ENCODE data around the gene KIAA1586. TPM values are rescaled to one million over a fixed set of nuclear protein-coding genes. Genes with fewer than 3 reads are reported as not detected.

The KIAA1586 gene
- polyA plus RNA-seq, 1 donor (not counting 4 experiments of a cell fraction or from before 2014, with no cell fraction given), result 8.2 TPM

DNA sequence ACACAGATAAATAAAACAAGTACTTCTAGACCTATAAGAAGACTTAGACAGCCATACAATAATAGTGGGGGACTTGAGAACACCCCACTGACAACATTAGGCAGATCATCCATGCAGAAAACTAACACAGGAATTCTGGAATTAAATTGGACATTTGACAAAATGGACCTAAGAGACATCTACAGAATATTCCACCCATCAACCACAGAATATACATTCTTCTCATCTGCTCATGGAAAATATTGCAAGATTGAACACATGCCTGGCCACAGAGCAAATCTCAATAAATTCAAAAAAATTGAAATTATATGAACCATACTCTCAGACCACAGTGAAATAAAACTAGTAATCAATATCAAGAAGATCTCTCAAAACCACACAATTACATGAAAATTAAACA, 44.3 kb upstream of the KIAA1586 start:
- H2AFZ ChIP-seq (ENCODE audit: control insufficient read depth, low read length), result no peak overlapping the region
- no peak overlapping the region for H3K4me3 ChIP-seq (ENCODE audit: control insufficient read depth in 2 of 3, extremely low read depth in 1 of 3, insufficient read depth in 2 of 3, low read depth in 1 of 3, low read length in 3 of 3)
- H3K27ac ChIP-seq (ENCODE audit: control insufficient read depth, insufficient read depth, low read length), result no peak overlapping the region
- H3K4me2 ChIP-seq (ENCODE audit: control insufficient read depth, extremely low read depth, insufficient read depth, low read depth, low read length), result no peak overlapping the region
- no peaks in the 10 kb centered on the region for H3K36me3 ChIP-seq (ENCODE audit: control insufficient read depth in 2 of 2, extremely low read depth in 1 of 2, insufficient read depth in 2 of 2, low read length in 2 of 2)
- H3K9me3 ChIP-seq (ENCODE audit: control insufficient read depth, low read depth, low read length), result peaks cover 4% of the 10 kb centered on the region
- H3K4me1 ChIP-seq (ENCODE audit: control insufficient read depth, extremely low read depth, insufficient read depth, low read length), result peaks cover 6% of the 10 kb centered on the region
- FAIRE-seq (no peak), DNase-seq (ENCODE audit: low read depth, low spot score) (no peak)
- no peaks in the 10 kb centered on the region for H3K27me3 ChIP-seq (ENCODE audit: control insufficient read depth, extremely low read depth, insufficient read depth, low read length)
- no peaks in the 10 kb centered on the region for H3K79me2 ChIP-seq (ENCODE audit: control insufficient read depth, insufficient read depth, low read length)
- H4K20me1 ChIP-seq (ENCODE audit: control insufficient read depth, extremely low read depth, insufficient read depth, low read length), result no peaks in the 10 kb centered on the region
- no peak overlapping the region for H3K9ac ChIP-seq (ENCODE audit: control insufficient read depth, extremely low read depth, insufficient read depth, low read length)
- dilution Hi-C loops (cut with MboI; ENCODE audit: extremely low pct_ligation_motif_present, low sequenced_read_pairs), result no loop called here
- no peaks in the 10 kb centered on the region for H3K9me1 ChIP-seq (ENCODE audit: control insufficient read depth, extremely low read depth, insufficient read depth, low read length)
- TF ChIP-seq, protein P1, sequence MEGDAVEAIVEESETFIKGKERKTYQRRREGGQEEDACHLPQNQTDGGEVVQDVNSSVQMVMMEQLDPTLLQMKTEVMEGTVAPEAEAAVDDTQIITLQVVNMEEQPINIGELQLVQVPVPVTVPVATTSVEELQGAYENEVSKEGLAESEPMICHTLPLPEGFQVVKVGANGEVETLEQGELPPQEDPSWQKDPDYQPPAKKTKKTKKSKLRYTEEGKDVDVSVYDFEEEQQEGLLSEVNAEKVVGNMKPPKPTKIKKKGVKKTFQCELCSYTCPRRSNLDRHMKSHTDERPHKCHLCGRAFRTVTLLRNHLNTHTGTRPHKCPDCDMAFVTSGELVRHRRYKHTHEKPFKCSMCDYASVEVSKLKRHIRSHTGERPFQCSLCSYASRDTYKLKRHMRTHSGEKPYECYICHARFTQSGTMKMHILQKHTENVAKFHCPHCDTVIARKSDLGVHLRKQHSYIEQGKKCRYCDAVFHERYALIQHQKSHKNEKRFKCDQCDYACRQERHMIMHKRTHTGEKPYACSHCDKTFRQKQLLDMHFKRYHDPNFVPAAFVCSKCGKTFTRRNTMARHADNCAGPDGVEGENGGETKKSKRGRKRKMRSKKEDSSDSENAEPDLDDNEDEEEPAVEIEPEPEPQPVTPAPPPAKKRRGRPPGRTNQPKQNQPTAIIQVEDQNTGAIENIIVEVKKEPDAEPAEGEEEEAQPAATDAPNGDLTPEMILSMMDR (optimal IDR thresholded peaks at IDR 0.05 in 1 of 3, IDR thresholded peaks at IDR 0.05 in 1 of 3, conservative IDR thresholded peaks at IDR 0.05 in 1 of 3; ENCODE audit: extremely low read depth in 1 of 3, insufficient read depth in 2 of 3, low read length in 3 of 3), result no peak
- TF ChIP-seq EZH2 (IDR thresholded peaks at IDR 0.05; ENCODE audit: low read length), result no peak

DNA sequence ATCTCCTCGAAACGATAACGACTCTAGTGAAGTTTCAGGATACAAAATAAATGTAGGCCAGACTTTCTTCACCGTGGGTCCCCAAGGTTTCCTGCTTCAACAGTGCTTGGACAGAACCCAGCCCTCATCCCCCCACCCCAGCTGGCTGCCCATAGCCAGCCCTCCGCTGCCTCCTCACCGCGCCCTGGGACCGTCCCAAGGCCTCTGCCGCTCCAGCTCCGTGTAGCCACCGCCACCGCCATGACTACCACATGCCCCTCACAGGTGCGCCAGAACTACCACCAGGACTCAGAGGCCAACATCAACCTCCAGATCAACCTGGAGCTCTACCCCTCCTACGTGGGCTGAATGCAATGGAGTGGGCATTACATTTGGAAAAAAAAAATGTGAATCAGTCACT, 42.2 kb upstream of the KIAA1586 start:
- FAIRE-seq, result no peak
- dilution Hi-C loops (cut with MboI; ENCODE audit: extremely low pct_ligation_motif_present, low sequenced_read_pairs), result no loop called here
- H3K9ac ChIP-seq (ENCODE audit: control insufficient read depth, extremely low read depth, insufficient read depth, low read length), result no peak overlapping the region

More for the DNA sequence above, 42.2 kb upstream of the KIAA1586 start:
- Histone ChIP-seq H3K79me2 (ENCODE audit: control insufficient read depth, insufficient read depth, low read length) (no peaks in the 10 kb centered on the region), H3K9me3 (ENCODE audit: control insufficient read depth, low read depth, low read length) (no peaks in the 10 kb centered on the region), H3K4me3 (ENCODE audit: control insufficient read depth in 2 of 3, extremely low read depth in 1 of 3, insufficient read depth in 2 of 3, low read depth in 1 of 3, low read length in 3 of 3) (no peak overlapping the region), H3K4me2 (ENCODE audit: control insufficient read depth, extremely low read depth, insufficient read depth, low read depth, low read length) (no peak overlapping the region), H4K20me1 (ENCODE audit: control insufficient read depth, extremely low read depth, insufficient read depth, low read length) (no peaks in the 10 kb centered on the region), H3K27ac (ENCODE audit: control insufficient read depth, insufficient read depth, low read length) (no peak overlapping the region), H2AFZ (ENCODE audit: control insufficient read depth, low read length) (no peak overlapping the region), H3K4me1 (ENCODE audit: control insufficient read depth, extremely low read depth, insufficient read depth, low read length) (peaks cover 1% of the 10 kb centered on the region), H3K9me1 (ENCODE audit: control insufficient read depth, extremely low read depth, insufficient read depth, low read length) (no peaks in the 10 kb centered on the region), H3K36me3 (ENCODE audit: control insufficient read depth in 2 of 2, extremely low read depth in 1 of 2, insufficient read depth in 2 of 2, low read length in 2 of 2) (no peaks in the 10 kb centered on the region), H3K27me3 (ENCODE audit: control insufficient read depth, extremely low read depth, insufficient read depth, low read length) (no peaks in the 10 kb centered on the region)
- TF ChIP-seq, protein P1 (optimal IDR thresholded peaks at IDR 0.05 in 1 of 3, IDR thresholded peaks at IDR 0.05 in 1 of 3, conservative IDR thresholded peaks at IDR 0.05 in 1 of 3; ENCODE audit: extremely low read depth in 1 of 3, insufficient read depth in 2 of 3, low read length in 3 of 3), result no peak
- TF ChIP-seq EZH2 (IDR thresholded peaks at IDR 0.05; ENCODE audit: low read length), result no peak
- DNase-seq (ENCODE audit: low read depth, low spot score), result no peak
